Activated T-helper 17 cell treated with anti-CD3 and anti-CD28 coated beads, Interleukin-2, amount 50 U/mL, for 72 hours (primary cell): ENCODE data around the gene CCDC30. TPM values are rescaled to one million over a fixed set of nuclear protein-coding genes. Genes with fewer than 3 reads are reported as not detected.
A peak's percentile ranks its signal among the peaks of the same experiment; 100 is the strongest.

Experiments used
- ATAC-seq: fragments of 150-1000 bp; cut with Tn5 transposase; replicated peaks from 2 replicates; pipeline ENCODE4 v1.10.0; 2021; ENCODE audit warnings: mild to moderate bottlenecking, moderate library complexity
- H3K27ac Mint-ChIP-seq: one replicate; pipeline ENCODE4 v1.8.0; 2022; ENCODE audit warnings: mixed read lengths
- H3K27me3 Mint-ChIP-seq: one replicate; pipeline ENCODE4 v1.8.0; 2022; ENCODE audit warnings: mixed read lengths
- H3K36me3 Mint-ChIP-seq: one replicate; pipeline ENCODE4 v1.8.0; 2022; ENCODE audit warnings: low read depth, mild to moderate bottlenecking, mixed read lengths
- H3K4me1 Mint-ChIP-seq: one replicate; pipeline ENCODE4 v1.8.0; 2022; ENCODE audit warnings: mixed read lengths
- H3K4me3 Mint-ChIP-seq: one replicate; pipeline ENCODE4 v1.8.0; 2022; ENCODE audit warnings: mild to moderate bottlenecking, mixed read lengths
- H3K9me3 Mint-ChIP-seq: one replicate; pipeline ENCODE4 v1.8.0; 2022; ENCODE audit warnings: mixed read lengths
- total RNA-seq, 2 donors: library from RNA; stranded (reverse); gene quantifications; one replicate each; pipeline ENCODE4 v1.2.3, GENCODE V29; 2022

CCDC30 gene
- total RNA-seq: 1 to 10 TPM; 2.4 to 5.2 TPM

DNA sequence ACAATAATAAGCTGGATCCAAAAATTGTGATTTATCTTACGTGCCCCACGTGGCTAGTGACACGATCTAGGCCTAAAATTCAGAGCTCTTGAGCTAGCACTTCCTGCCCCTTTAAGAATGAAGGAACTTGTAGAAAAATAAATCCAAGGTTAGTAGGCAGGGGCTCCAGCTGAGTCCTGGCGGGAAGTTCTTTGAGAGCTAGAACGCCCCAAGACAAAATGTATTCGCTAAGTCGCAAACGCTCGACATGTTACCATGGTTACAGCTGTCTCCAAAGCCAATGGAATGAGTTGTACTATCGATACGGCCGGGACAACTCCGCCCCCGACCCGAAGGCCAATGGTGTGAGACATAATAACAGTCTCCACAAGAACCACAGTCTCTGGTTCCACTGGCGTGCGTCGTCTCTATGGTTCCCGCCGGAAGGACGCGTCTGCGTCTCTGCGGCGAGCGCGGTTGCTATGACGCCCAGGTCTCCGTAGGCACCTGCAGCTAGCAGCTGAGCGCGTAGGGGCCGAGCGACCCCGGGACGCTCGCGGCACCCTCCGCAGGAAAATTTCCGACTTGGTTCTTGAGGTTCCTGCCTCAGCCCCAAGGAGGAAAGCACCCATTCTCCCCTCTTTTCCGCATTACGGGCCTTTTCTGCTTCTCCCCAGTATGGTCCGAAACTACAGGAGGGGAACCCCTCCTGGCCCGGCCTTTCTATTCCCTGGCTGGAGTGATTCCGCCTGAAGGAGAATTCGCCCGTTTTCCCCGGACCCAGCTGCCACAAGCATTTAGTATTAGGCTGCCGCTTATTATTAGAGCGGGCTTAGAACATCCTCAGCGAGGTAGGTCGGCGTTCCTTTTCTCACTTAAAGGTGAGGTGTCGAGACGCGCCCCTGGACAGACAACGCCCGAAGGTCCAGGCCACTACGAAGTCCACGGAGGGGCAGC, at the start of gene CCDC30:
TSS of gene CCDC30 (plus strand) at position 459 of the 936 bp plus-strand sequence. CDS start 17,266 bp downstream, outside the sequence.
- Mint-ChIP-seq H3K27ac (peak within 1 kb of the TSS; percentile 90), H3K4me3 (peak within 1 kb of the TSS; percentile 82), H3K4me1 (peaks cover 9% of the 10 kb centered on the region), H3K27me3 (no peaks in the 10 kb centered on the region), H3K36me3 (peaks cover 39% of the 10 kb centered on the region), H3K9me3 (no peaks in the 10 kb centered on the region)
- peak; percentile 100 for ATAC-seq

GRCh38 chr1:42414551-42415496, 48.3 kb upstream of the CCDC30 start:
- no peaks in the 10 kb centered on the region for H3K9me3 Mint-ChIP-seq
- H3K27ac Mint-ChIP-seq: no peak overlapping the region
- H3K36me3 Mint-ChIP-seq: peaks cover 16% of the 10 kb centered on the region
- ATAC-seq: no peak
- H3K27me3 Mint-ChIP-seq: peaks cover 14% of the 10 kb centered on the region
- H3K4me3 Mint-ChIP-seq: no peak overlapping the region
- H3K4me1 Mint-ChIP-seq: peaks cover 4% of the 10 kb centered on the region

GRCh38 chr1:42417166-42417565, 45.9 kb upstream of the CCDC30 start:
- peaks cover 18% of the 10 kb centered on the region for H3K27me3 Mint-ChIP-seq
- no peak overlapping the region for H3K4me3 Mint-ChIP-seq
- no peak overlapping the region for H3K27ac Mint-ChIP-seq
- H3K36me3 Mint-ChIP-seq: peaks cover 6% of the 10 kb centered on the region
- H3K4me1 Mint-ChIP-seq: no peaks in the 10 kb centered on the region
- ATAC-seq: no peak
- H3K9me3 Mint-ChIP-seq: no peaks in the 10 kb centered on the region

DNA sequence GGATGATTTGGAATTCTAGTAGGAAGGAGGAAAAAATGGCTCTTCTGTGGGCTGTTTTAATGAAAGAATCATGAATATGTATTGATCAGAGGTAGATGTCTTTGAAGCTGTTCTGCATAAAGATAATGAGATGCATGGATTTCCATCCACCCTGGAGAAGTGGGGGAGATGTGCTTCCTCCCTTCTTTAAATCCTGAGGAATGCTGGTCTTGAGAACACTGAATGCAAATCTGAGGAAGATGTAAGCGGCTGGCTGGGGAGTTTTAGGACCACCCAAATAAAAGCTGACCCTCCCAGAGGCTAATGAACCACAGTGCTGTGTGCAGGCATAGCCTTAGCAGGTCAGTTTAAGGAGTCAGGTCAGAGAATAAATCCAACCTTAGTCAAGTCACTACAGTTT, 44.6 kb upstream of the CCDC30 start:
- no peak for ATAC-seq
- H3K27ac Mint-ChIP-seq: no peak overlapping the region

DNA sequence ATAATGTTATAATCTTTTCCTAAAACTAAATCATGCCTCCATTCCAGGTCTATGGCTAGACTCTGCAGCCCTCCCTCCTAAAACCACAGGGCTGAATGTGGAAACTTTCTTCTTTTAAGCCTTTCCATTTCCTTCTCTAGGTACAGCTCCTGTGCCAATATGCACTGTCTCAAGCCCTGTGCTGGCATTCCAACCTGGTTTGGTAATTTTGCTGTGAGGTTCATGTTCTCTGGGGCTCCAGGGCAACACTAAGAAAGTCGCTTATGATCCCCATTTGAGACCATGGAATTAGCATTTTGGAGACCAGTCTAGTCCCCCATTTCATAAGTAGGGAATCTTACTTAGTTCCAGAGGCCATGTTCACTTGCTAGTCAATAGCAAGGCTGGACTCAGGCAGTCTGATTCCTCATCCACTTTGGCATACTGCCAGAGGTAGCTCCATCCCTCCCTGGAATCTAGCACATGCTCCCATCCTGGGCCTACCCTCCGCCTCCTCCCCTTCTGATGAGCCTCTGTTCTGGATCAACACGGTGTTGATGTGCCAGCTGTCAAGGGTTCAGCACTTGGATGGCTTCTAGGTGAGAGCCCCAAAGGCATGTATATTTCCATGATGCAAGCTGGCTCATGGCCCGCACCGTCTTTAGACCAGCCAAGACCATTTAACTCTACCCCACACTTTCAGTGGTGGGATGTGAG, 43.8 kb upstream of the CCDC30 start:
- Mint-ChIP-seq H3K36me3 (peaks cover 4% of the 10 kb centered on the region), H3K27ac (no peak overlapping the region), H3K4me3 (no peak overlapping the region), H3K27me3 (peaks cover 13% of the 10 kb centered on the region), H3K9me3 (no peaks in the 10 kb centered on the region), H3K4me1 (no peaks in the 10 kb centered on the region)
- no peak for ATAC-seq

More for the DNA sequence above, 44.6 kb upstream of the CCDC30 start:
- Mint-ChIP-seq H3K36me3 (peaks cover 6% of the 10 kb centered on the region), H3K27me3 (peaks cover 16% of the 10 kb centered on the region), H3K4me3 (no peak overlapping the region), H3K4me1 (no peaks in the 10 kb centered on the region), H3K9me3 (no peaks in the 10 kb centered on the region)

DNA sequence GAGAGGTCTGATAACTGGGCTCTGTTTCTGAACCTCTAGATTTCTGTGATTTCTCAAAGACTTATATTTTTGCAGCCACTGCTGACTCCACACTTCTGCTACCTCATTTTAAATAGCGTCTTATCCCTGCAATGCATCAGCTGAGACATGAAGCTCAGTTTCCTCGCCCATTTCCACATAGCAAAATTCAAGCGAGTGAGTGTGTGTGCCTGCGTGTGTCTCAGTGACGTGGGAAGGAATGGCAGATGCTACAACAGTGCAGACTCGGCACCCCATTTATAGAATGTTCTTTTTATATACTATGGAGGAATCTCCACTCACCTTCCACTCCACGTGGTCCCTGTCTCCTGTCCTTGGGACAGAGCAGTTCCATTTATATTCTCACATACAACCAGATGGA, 43.0 kb upstream of the CCDC30 start:
- Mint-ChIP-seq H3K4me1 (no peaks in the 10 kb centered on the region), H3K4me3 (no peak overlapping the region), H3K27me3 (peaks cover 13% of the 10 kb centered on the region), H3K9me3 (no peaks in the 10 kb centered on the region), H3K27ac (no peak overlapping the region), H3K36me3 (no peaks in the 10 kb centered on the region)
- ATAC-seq: no peak

DNA sequence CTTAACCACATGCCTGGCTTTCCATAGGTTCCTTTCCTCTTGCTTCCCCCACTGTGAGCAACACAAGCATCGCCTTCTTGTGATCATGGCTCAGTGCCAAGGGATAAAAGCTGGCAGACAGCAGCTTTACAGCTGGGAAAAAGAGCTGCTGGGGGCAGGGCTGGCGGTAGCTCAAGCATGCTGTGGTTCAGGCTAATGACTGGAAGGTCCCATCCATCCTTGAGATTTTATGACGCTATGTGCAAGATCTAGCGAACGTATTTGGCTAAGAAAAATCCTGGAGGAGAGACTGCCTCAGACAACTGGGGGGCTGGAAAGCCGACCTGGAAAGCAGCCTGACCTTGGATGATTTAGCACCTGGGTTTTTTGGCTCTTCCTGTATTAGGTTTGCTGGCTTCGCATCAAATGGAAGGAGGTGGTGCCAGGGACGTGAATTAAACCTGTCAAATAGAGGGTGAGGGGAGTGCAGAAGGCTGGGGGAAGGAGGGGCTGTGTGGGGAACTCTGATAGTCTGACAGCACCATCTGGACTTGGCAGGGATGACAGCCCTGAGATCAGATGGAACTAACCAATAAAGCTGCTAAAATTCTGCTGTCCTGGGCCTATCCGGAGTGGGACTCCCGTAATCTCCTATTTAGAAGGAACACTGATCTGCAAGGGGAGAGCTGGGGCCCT, 42.0 kb upstream of the CCDC30 start:
- no peaks in the 10 kb centered on the region for H3K36me3 Mint-ChIP-seq
- H3K27me3 Mint-ChIP-seq: peaks cover 10% of the 10 kb centered on the region
- H3K4me1 Mint-ChIP-seq: no peaks in the 10 kb centered on the region
- H3K9me3 Mint-ChIP-seq: no peaks in the 10 kb centered on the region
- no peak overlapping the region for H3K4me3 Mint-ChIP-seq
- no peak for ATAC-seq
- no peak overlapping the region for H3K27ac Mint-ChIP-seq

DNA sequence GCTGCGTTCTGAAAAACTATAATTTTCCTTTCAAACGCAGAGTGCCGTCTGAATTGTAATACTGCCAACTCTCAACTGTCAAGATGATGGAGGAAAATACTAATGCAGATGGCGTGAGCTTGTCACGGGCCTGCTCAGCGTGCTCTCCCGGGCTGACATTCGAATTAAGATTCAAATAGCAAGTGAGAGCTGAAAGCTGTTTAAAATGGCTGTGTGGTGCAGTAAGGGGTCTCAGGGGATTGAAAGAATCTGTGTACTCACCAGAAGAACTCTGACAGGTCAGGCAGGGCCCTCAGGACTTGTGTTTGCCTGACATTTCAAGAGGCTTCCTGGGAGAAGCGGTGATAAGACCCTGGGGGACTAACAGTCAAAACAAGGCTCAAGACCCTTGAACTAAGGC, 40.3 kb upstream of the CCDC30 start:
- Mint-ChIP-seq H3K9me3 (no peaks in the 10 kb centered on the region), H3K27me3 (peaks cover 10% of the 10 kb centered on the region), H3K36me3 (no peaks in the 10 kb centered on the region), H3K4me1 (no peaks in the 10 kb centered on the region), H3K4me3 (no peak overlapping the region), H3K27ac (no peak overlapping the region)
- ATAC-seq: no peak

DNA sequence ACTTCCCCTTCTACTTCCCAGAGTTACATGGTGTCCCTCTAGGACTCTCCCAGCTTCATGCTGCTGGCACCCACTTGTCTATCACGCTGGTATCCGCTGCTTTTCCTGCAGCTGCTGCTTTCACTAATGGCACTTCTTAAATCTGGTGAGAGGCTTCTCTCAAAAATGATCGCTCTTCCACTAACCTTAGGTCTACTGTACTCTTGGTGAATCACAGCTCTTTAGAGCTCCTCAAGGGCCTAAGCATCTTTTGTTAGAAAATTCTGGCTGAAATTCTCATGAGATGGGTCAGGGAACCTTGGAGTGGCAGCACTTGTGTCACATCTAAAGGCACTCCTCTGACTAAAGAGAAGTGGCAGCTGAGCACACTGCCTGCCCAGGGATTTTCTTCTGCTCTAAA, 39.4 kb upstream of the CCDC30 start:
- Mint-ChIP-seq H3K36me3 (no peaks in the 10 kb centered on the region), H3K27me3 (peaks cover 10% of the 10 kb centered on the region), H3K4me3 (no peak overlapping the region), H3K27ac (no peak overlapping the region), H3K9me3 (no peaks in the 10 kb centered on the region), H3K4me1 (no peaks in the 10 kb centered on the region)
- no peak for ATAC-seq

DNA sequence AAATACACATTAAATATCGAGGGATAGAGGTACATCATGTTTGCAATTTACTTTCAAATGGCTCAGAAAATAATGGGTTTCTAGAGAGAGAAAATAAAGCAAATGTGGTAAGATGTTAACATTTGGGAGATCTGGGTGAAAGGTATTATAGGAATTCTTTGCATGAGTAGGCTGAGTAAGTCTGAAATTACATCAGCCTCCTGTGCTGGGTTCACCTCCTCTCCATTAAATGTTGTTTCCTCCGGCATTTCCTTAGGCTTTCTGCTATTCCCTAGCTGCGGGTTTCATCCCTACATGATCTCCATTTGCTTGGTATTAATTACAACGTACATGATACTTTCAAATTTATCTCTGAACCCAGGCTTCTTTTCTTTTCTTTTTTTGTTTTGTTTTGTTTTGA, 38.9 kb upstream of the CCDC30 start:
- peaks cover 10% of the 10 kb centered on the region for H3K27me3 Mint-ChIP-seq
- H3K9me3 Mint-ChIP-seq: no peaks in the 10 kb centered on the region
- no peak overlapping the region for H3K4me3 Mint-ChIP-seq
- ATAC-seq: no peak
- H3K4me1 Mint-ChIP-seq: no peaks in the 10 kb centered on the region
- no peaks in the 10 kb centered on the region for H3K36me3 Mint-ChIP-seq
- no peak overlapping the region for H3K27ac Mint-ChIP-seq

DNA sequence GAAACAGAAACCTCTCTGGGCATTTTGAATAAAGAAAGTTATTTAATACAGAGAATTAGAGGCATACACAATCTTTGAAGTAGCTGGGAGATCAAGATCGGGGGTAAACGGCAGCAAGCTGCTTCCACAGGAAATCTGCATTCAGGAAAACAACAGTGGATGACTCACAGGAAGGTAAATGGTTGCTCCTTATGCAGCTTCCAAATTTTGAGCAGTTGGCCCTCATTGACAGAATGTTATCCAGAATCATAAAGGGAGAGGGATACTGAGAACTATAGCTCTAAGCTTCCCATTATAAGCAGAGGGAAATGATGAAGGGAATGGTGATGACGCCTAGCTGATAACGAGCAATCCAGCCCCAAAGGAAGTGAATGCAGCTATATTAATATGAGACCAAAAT, 35.8 kb upstream of the CCDC30 start:
- H3K27me3 Mint-ChIP-seq: peaks cover 3% of the 10 kb centered on the region
- ATAC-seq: no peak
- H3K4me3 Mint-ChIP-seq: no peak overlapping the region
- peak overlapping the region; percentile 28 for H3K27ac Mint-ChIP-seq
- no peaks in the 10 kb centered on the region for H3K36me3 Mint-ChIP-seq
- H3K4me1 Mint-ChIP-seq: no peaks in the 10 kb centered on the region
- H3K9me3 Mint-ChIP-seq: no peaks in the 10 kb centered on the region

GRCh38 chr1:42429603-42430002, 33.5 kb upstream of the CCDC30 start:
- Mint-ChIP-seq H3K27ac (no peak overlapping the region), H3K4me1 (no peaks in the 10 kb centered on the region), H3K36me3 (no peaks in the 10 kb centered on the region), H3K9me3 (no peaks in the 10 kb centered on the region), H3K4me3 (no peak overlapping the region), H3K27me3 (peaks cover 3% of the 10 kb centered on the region)
- no peak for ATAC-seq

GRCh38 chr1:42430286-42431135, 32.6 kb upstream of the CCDC30 start:
- H3K4me3 Mint-ChIP-seq: no peak overlapping the region
- ATAC-seq: no peak
- H3K36me3 Mint-ChIP-seq: no peaks in the 10 kb centered on the region
- H3K4me1 Mint-ChIP-seq: no peaks in the 10 kb centered on the region
- no peak overlapping the region for H3K27ac Mint-ChIP-seq
- H3K9me3 Mint-ChIP-seq: no peaks in the 10 kb centered on the region
- H3K27me3 Mint-ChIP-seq: no peaks in the 10 kb centered on the region
